Mesenchymal stem cell (in vitro differentiated cells and primary cell): ENCODE measurements around the gene GHR.

Experiments used
- DNase-seq: peaks from one replicate; pipeline ENCODE4 v3.0.0-alpha.2; 2013
- H2AFZ ChIP-seq: one replicate; pipeline ENCODE4 v1.6.1; 2013; ENCODE audit warnings: low read depth, mild to moderate bottlenecking, control low read depth, inconsistent platforms, low read length, moderate library complexity
- H2AK5ac ChIP-seq: 2 replicates; pipeline ENCODE4 v1.6.1; 2013; ENCODE audit warnings: low read length, moderate library complexity, mild to moderate bottlenecking, inconsistent platforms; ENCODE audit not compliant: severe bottlenecking
- H2BK120ac ChIP-seq: one replicate; pipeline ENCODE4 v1.6.1; 2013; ENCODE audit warnings: low read depth, mild to moderate bottlenecking, inconsistent platforms, low read length, moderate library complexity
- H2BK12ac ChIP-seq, 2 experiments: one replicate each; pipeline ENCODE4 v1.6.1; 2013; ENCODE audit warnings: inconsistent platforms in 2 of 2, low read length in 2 of 2, mild to moderate bottlenecking in 2 of 2, moderate library complexity in 2 of 2, control low read depth in 1 of 2
- H2BK15ac ChIP-seq: one replicate; pipeline ENCODE4 v1.6.1; 2013; ENCODE audit warnings: mild to moderate bottlenecking, low read depth, inconsistent platforms; ENCODE audit not compliant: poor library complexity, severe bottlenecking
- H2BK5ac ChIP-seq: 2 replicates; pipeline ENCODE4 v1.6.1; 2013; ENCODE audit warnings: low read depth, mild to moderate bottlenecking, low read length, control low read depth, inconsistent platforms; ENCODE audit not compliant: poor library complexity, severe bottlenecking
- H3K14ac ChIP-seq, 2 experiments: one replicate each; pipeline ENCODE4 v1.6.1; 2013; ENCODE audit warnings: inconsistent platforms in 2 of 2, low read length in 2 of 2, control low read depth in 1 of 2, mild to moderate bottlenecking in 1 of 2, moderate library complexity in 1 of 2
- H3K18ac ChIP-seq, 2 experiments: one replicate each; pipeline ENCODE4 v1.6.1; 2013; ENCODE audit warnings: inconsistent platforms in 2 of 2, low read length in 2 of 2, control low read depth in 1 of 2, low read depth in 1 of 2, mild to moderate bottlenecking in 1 of 2
- H3K23ac ChIP-seq, 2 experiments: one replicate each; pipeline ENCODE4 v1.6.1; 2013; ENCODE audit warnings: inconsistent platforms in 2 of 2, low read length in 2 of 2, mild to moderate bottlenecking in 2 of 2, moderate library complexity in 2 of 2, control low read depth in 1 of 2
- H3K27ac ChIP-seq: 2 replicates; pipeline ENCODE4 v1.5.1; 2013; ENCODE audit warnings: mild to moderate bottlenecking, moderate library complexity, low read length, control low read depth, inconsistent platforms; ENCODE audit not compliant: poor library complexity, severe bottlenecking
- H3K27me3 ChIP-seq, 2 experiments: 2 replicates each; pipeline versions ENCODE4 v1.6.1 to v1.7.0; 2013; ENCODE audit warnings: low read length in 2 of 2, mild to moderate bottlenecking in 2 of 2, moderate library complexity in 2 of 2, control low read depth in 1 of 2, inconsistent platforms in 1 of 2; ENCODE audit not compliant: control insufficient read depth in 1 of 2, insufficient read depth in 1 of 2
- H3K36me3 ChIP-seq, 2 experiments: 2 replicates each; pipeline versions ENCODE4 v1.6.1 to v1.7.0; 2013; ENCODE audit warnings: low read length in 2 of 2, control low read depth in 1 of 2, inconsistent platforms in 1 of 2, low read depth in 1 of 2, mild to moderate bottlenecking in 1 of 2; ENCODE audit not compliant: insufficient read depth in 2 of 2, control insufficient read depth in 1 of 2
- H3K4ac ChIP-seq, 2 experiments: one replicate each; pipeline ENCODE4 v1.6.1; 2013; ENCODE audit warnings: inconsistent platforms in 2 of 2, low read length in 2 of 2, mild to moderate bottlenecking in 2 of 2, moderate library complexity in 2 of 2, control low read depth in 1 of 2, low read depth in 1 of 2
- H3K4me1 ChIP-seq: 2 replicates; pipeline ENCODE4 v1.6.1; 2013; ENCODE audit warnings: low read depth, low read length, control low read depth; ENCODE audit not compliant: control insufficient read depth, insufficient read depth
- H3K4me2 ChIP-seq: 2 replicates; pipeline ENCODE4 v1.6.1; 2013; ENCODE audit warnings: low read length, mild to moderate bottlenecking, inconsistent platforms; ENCODE audit not compliant: poor library complexity, severe bottlenecking
- H3K4me3 ChIP-seq, 2 experiments: 2 replicates each; pipeline versions ENCODE4 v1.5.1 to v1.7.0; 2013; ENCODE audit warnings: low read length in 2 of 2, mild to moderate bottlenecking in 2 of 2, control low read depth in 1 of 2, low read depth in 1 of 2; ENCODE audit not compliant: insufficient read depth in 1 of 2
- H3K79me1 ChIP-seq: replicated peaks from 2 replicates; pipeline ENCODE4 v1.6.1; 2013; ENCODE audit warnings: mild to moderate bottlenecking, control low read depth, low read length, inconsistent platforms; ENCODE audit not compliant: poor library complexity, severe bottlenecking
- H3K9ac ChIP-seq: 2 replicates; pipeline ENCODE4 v1.7.0; 2013; ENCODE audit warnings: mild to moderate bottlenecking, low read length, moderate library complexity
- H3K9me3 ChIP-seq: 2 replicates; pipeline ENCODE4 v1.7.0; 2013; ENCODE audit warnings: mild to moderate bottlenecking, low read length; ENCODE audit not compliant: control insufficient read depth
- H4K8ac ChIP-seq: one replicate; pipeline ENCODE4 v1.6.1; 2013; ENCODE audit warnings: inconsistent platforms, mild to moderate bottlenecking, low read length, moderate library complexity
- H4K91ac ChIP-seq: one replicate; pipeline ENCODE4 v1.6.1; 2013; ENCODE audit warnings: mild to moderate bottlenecking, low read length, inconsistent platforms
- WGBS: methylation state at CpG from one replicate; pipeline ENCODE4 v1.1.7; 2013; ENCODE audit warnings: mixed read lengths; 5-methylcytosine and 5-hydroxymethylcytosine counted together

Gene GHR

GRCh38 chr5:42513246-42513645, 90.0 kb downstream of the GHR start:
- H3K23ac ChIP-seq = no peak overlapping the region
- no peak overlapping the region for H4K8ac ChIP-seq
- WGBS = 94% methylated on average over 8 of the region's 9 CpGs
- no peaks in the 10 kb centered on the region for H3K27me3 ChIP-seq
- no peaks in the 10 kb centered on the region for H3K4me1 ChIP-seq
- H3K9me3 ChIP-seq = no peaks in the 10 kb centered on the region
- no peaks in the 10 kb centered on the region for H3K36me3 ChIP-seq
- H3K79me1 ChIP-seq = no peaks in the 10 kb centered on the region
- no peak overlapping the region for H4K91ac ChIP-seq
- H2BK12ac ChIP-seq = no peak overlapping the region
- no peak overlapping the region for H3K4me3 ChIP-seq
- no peak overlapping the region for H3K9ac ChIP-seq
- H2BK15ac ChIP-seq = no peak overlapping the region
- H3K18ac ChIP-seq = no peak overlapping the region
- no peak overlapping the region for H2AK5ac ChIP-seq
- no peak overlapping the region for H2BK5ac ChIP-seq
- no peak overlapping the region for H2AFZ ChIP-seq
- H3K27ac ChIP-seq = no peak overlapping the region
- DNase-seq = no peak
- no peak overlapping the region for H3K4ac ChIP-seq
- no peak overlapping the region for H3K4me2 ChIP-seq
- H2BK120ac ChIP-seq = no peak overlapping the region
- H3K14ac ChIP-seq = no peak overlapping the region

DNA sequence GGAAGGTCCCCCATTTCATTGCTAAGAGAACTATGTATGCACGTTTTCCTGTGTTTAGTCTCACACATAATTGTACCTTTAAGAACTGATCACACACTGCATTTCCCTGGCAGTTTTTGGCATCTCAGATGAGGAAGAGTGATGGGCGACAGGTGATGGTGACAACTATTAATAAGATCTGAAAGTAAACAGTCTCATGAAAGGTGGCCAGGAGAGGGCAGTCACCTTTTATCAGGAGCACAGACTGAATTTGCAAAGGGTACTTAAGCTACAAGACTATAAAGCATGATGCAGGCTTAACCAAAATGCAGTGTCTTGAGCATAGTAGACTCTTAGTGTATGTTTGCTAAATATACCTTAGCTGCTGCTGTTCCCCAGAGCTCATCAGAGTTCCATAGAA, 91.5 kb downstream of the GHR start:
- no peak overlapping the region for H3K4ac ChIP-seq
- H4K8ac ChIP-seq = no peak overlapping the region
- WGBS = 61% methylated on average over 1 of the region's 2 CpGs
- no peak overlapping the region for H2BK5ac ChIP-seq
- no peak overlapping the region for H3K9ac ChIP-seq
- H2BK12ac ChIP-seq = no peak overlapping the region
- H2BK15ac ChIP-seq = no peak overlapping the region
- H4K91ac ChIP-seq = no peak overlapping the region
- no peak overlapping the region for H2AFZ ChIP-seq
- H2AK5ac ChIP-seq = no peak overlapping the region
- no peaks in the 10 kb centered on the region for H3K4me1 ChIP-seq
- no peak overlapping the region for H3K4me3 ChIP-seq
- no peaks in the 10 kb centered on the region for H3K36me3 ChIP-seq
- no peak for DNase-seq
- no peaks in the 10 kb centered on the region for H3K9me3 ChIP-seq
- H2BK120ac ChIP-seq = no peak overlapping the region
- H3K14ac ChIP-seq = no peak overlapping the region
- H3K23ac ChIP-seq = no peak overlapping the region
- no peaks in the 10 kb centered on the region for H3K79me1 ChIP-seq
- no peak overlapping the region for H3K27ac ChIP-seq
- H3K4me2 ChIP-seq = no peak overlapping the region
- no peaks in the 10 kb centered on the region for H3K27me3 ChIP-seq
- H3K18ac ChIP-seq = no peak overlapping the region

DNA sequence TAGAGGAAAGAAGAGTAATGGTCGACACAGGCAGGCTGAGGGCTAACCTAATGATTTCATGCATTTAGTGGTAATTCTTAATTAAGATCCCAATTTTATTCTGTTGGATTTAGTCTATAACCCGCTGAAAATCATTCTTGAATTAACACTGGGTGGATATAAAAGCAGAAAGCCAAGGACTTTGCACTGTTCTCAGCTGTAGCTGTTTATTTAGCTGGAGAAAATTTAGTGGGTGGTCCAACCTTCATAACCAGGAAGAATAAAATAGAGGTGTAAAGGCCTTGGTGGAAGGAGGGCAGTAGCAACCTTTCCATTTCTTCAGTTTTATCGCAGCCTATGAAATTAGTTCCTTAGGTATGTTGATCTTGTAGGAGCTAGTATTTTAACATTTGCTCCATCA, 92.3 kb downstream of the GHR start:
- Histone ChIP-seq H2BK5ac (no peak overlapping the region), H3K27ac (no peak overlapping the region), H3K14ac (no peak overlapping the region), H3K9me3 (no peaks in the 10 kb centered on the region), H3K4me2 (no peak overlapping the region), H3K27me3 (no peaks in the 10 kb centered on the region), H4K8ac (no peak overlapping the region), H2BK12ac (no peak overlapping the region), H3K23ac (no peak overlapping the region), H3K4ac (no peak overlapping the region), H3K79me1 (no peaks in the 10 kb centered on the region), H3K36me3 (no peaks in the 10 kb centered on the region), H2AFZ (no peak overlapping the region), H3K4me3 (no peak overlapping the region), H2BK15ac (no peak overlapping the region), H3K18ac (no peak overlapping the region), H2AK5ac (no peak overlapping the region), H3K9ac (no peak overlapping the region), H2BK120ac (no peak overlapping the region), H3K4me1 (no peaks in the 10 kb centered on the region), H4K91ac (no peak overlapping the region)
- WGBS = 88% methylated on average over 2 of the region's 3 CpGs
- no peak for DNase-seq

- no peak overlapping the region for H3K4me3 ChIP-seq
- H2BK12ac ChIP-seq = no peak overlapping the region
- H2BK5ac ChIP-seq = no peak overlapping the region
- no peak overlapping the region for H3K18ac ChIP-seq
- H4K91ac ChIP-seq = no peak overlapping the region
- no peak overlapping the region for H3K27ac ChIP-seq
- H2AK5ac ChIP-seq = no peak overlapping the region
- H3K79me1 ChIP-seq = no peaks in the 10 kb centered on the region
- H3K27me3 ChIP-seq = no peaks in the 10 kb centered on the region
- no peak overlapping the region for H3K4ac ChIP-seq
- H2BK15ac ChIP-seq = no peak overlapping the region
- 88% methylated on average over 4 of the region's 4 CpGs for WGBS
- no peaks in the 10 kb centered on the region for H3K4me1 ChIP-seq
- H4K8ac ChIP-seq = no peak overlapping the region
- no peak overlapping the region for H2BK120ac ChIP-seq
- H3K14ac ChIP-seq = no peak overlapping the region
- H3K9me3 ChIP-seq = no peaks in the 10 kb centered on the region
- DNase-seq = no peak
- H3K23ac ChIP-seq = no peak overlapping the region
- H3K36me3 ChIP-seq = no peaks in the 10 kb centered on the region
- no peak overlapping the region for H3K4me2 ChIP-seq
- H2AFZ ChIP-seq = no peak overlapping the region
- H3K9ac ChIP-seq = no peak overlapping the region
Observed at GRCh38 chr5:42516282-42517042, 93.2 kb downstream of the GHR start.
